H54 (cell line): ENCODE results near the gene DET1.
"Not testable (repeated sequence)": the region's sequence is repeated elsewhere in the genome, so short reads cannot be mapped to it uniquely, and the experiment has no call there.

Experiments used
- DNase-seq: peaks from one replicate; pipeline ENCODE4 v3.0.0; 2011; ENCODE audit warnings: low spot score, mixed read lengths; ENCODE audit not compliant: insufficient read length
- FAIRE-seq: peaks from 3 replicates; lab custom pipeline; 2011; peaks lifted over from hg19 to GRCh38; lab: Jason Lieb, UNC
- POLR2A ChIP-seq: IDR thresholded peaks from 2 replicates; pipeline ENCODE4 v1.6.1; 2011; ENCODE audit warnings: low read depth, mild to moderate bottlenecking, low read length

The DET1 gene

DNA sequence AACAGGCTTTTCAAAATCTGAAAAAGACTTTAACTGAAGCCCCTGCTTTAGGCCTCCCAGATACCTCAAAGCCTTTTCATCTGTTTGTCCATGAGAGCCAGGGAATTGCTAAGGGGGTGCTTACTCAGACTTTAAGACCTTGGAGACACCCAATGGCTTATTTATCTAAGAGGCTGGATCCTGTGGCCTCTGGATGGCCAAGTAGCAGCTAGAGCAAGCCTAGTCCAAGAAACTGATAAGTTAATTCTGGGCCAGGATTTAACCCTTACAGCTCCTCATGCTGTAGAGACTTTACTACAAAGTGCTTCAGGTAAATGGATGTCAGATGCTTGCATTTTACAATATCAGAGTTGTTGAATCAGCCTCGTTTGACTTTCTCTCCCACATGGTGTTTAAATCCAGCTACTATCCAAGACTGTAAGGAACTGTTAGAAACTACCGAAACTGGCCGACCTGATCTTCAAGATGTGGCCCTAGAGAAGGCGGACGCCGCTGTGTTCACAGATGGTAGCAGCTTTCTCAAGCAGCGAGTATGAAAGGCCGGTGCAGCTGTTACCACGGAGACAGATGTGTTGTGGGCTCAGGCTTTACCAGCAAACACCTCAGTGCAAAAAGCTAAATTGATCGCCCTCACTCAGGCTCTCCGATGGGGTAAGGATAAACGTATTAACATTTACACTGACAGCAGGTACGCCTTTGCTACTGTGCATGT, 3.3 kb downstream of the DET1 start:
- no peak for FAIRE-seq
- no peak for TF ChIP-seq POLR2A
- DNase-seq, result no peak

- DNase-seq (no peak), FAIRE-seq (no peak)
- no peak for TF ChIP-seq POLR2A
Measured at GRCh38 chr15:88542342-88542733, 4.1 kb downstream of the DET1 start.

DNA sequence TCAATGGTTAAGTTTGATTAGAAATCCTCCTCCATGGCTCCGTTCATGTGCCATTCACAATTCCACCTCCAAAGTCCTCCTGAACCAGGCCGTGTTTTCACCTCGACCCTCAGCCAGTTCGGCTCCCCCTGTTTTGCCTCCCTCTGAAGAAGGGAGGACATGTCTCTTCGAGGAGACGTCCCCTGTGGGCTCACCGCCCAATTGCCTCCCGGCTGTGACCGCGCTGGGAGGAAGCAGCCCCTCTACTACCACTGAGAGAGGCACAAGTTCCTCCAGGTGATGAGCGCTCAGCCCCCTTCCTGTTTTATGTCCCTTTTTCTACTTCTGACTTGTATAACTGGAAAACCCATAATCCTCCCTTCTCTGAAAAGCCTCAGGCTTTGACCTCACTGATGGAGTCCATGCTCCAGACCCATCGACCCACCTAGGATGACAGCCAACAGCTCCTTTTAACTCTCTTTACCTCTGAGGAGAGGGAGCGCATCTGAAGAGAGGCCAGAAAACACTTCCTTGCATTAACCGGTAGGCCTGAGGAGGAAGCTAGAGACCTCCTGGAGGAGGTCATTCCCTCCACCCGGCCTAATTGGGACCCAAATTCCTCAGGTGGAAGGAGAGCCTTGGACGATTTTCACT, 4.7 kb downstream of the DET1 start:
- FAIRE-seq (no peak), DNase-seq (no peak)
- TF ChIP-seq POLR2A, result no peak

GRCh38 chr15:88541111-88541510, 5.4 kb downstream of the DET1 start:
- not testable (repeated sequence) for FAIRE-seq, DNase-seq

- DNase-seq, FAIRE-seq: not testable (repeated sequence)
Measured at GRCh38 chr15:88540350-88540749, 6.1 kb downstream of the DET1 start.

DNA sequence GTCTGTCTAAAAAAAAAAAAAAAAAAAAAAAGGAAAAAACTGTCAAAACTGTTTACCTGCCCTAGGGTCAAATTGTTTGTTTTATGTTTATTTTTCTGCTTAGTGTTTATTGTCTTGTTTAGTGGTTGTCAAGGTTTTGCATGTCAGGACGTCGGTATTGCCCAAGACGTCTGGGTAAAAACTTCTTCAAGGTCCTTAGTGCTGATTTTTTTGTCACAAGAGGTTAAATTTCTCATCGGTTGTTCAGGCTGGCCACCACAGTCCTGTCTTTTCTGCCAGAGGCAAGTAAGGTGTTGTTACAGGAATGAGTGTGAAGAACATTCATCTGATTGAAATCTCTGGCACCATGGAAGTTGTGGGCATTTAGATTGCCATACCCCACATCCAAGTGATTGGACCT, 7.0 kb downstream of the DET1 start:
- FAIRE-seq, result no peak
- no peak for DNase-seq
- TF ChIP-seq POLR2A, result no peak

DNA sequence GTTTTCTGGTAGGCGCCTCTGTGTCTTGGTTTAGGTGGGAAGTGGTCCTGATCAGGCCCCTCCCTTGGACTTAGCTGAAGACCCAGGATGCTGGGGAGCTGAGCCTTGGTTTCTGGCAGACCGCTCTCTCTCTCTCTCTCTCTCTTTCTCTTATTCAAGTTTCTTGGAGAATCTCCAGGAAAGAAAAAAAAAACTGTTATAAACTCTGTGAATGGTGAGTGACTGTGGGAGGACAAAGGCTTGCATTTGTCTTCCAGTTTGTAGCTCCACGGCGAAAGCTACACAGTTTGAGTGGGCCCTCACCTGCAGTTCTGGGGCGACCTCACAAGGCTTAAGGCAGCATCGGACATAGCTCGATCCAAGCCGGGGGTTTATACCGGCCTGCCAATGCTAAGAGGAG, 7.5 kb downstream of the DET1 start:
- no peak for FAIRE-seq

DNA sequence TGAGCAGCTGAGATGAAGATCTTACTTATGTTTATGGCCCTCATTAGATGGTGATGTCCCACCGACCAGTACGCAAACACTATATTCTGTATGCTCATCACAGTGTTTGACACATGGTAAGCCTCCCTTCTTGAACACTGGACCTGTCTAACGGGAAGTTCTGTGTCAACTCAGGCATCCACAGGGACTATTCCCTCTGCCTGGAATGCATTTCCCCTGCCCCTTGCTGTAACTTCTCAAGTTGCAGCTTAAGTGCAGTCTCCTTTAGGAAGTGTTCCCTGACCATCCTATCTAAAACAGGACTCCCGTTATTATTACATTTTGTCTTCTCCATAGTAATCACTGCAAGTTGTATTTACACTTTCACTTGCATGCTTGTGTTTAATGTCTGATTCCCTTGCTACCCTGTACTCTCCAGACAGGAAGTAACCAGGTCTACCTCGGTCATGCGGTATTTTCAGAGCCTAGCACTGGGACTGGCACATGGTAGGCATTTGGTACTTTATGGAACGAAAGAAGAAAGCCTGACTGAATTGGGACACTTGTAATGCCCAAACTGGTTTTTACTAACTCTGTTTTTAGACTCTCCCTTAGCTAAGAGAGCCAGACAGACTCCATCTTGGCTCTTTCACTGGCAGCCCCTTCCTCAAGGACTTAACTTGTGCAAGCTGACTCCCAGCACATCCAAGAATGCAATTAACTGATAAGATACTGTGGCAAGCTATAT, 8.7 kb downstream of the DET1 start:
- FAIRE-seq (no peak), DNase-seq (no peak)
- no peak for TF ChIP-seq POLR2A

More for the DNA sequence above, 7.5 kb downstream of the DET1 start:
- no peak for DNase-seq
- TF ChIP-seq POLR2A, result no peak

- FAIRE-seq (no peak), DNase-seq (no peak)
- no peak for TF ChIP-seq POLR2A
Measured at GRCh38 chr15:88535607-88536313, 10.7 kb downstream of the DET1 start.

GRCh38 chr15:88535100-88535499, 11.4 kb downstream of the DET1 start:
- DNase-seq (no peak), FAIRE-seq (no peak)
- TF ChIP-seq POLR2A, result no peak

DNA sequence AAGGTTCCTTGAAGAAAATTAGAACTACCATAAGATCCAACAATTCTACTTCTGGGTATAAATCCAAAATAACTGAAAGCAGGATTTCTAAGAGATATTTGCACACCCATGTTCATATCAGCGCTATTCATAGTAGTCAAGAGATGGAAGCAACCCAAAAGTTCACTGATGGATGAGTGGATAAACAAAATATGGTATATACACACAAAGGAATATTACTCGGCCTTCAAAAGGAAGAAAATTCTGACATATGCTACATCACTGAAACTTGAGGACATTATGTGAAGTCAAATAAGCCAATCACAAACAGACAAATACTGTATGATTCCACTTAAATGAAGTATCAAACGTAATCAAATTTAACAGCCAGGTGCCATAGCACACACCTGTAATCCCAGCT, 13.1 kb downstream of the DET1 start:
- DNase-seq (no peak), FAIRE-seq (no peak)
- TF ChIP-seq POLR2A, result no peak

DNA sequence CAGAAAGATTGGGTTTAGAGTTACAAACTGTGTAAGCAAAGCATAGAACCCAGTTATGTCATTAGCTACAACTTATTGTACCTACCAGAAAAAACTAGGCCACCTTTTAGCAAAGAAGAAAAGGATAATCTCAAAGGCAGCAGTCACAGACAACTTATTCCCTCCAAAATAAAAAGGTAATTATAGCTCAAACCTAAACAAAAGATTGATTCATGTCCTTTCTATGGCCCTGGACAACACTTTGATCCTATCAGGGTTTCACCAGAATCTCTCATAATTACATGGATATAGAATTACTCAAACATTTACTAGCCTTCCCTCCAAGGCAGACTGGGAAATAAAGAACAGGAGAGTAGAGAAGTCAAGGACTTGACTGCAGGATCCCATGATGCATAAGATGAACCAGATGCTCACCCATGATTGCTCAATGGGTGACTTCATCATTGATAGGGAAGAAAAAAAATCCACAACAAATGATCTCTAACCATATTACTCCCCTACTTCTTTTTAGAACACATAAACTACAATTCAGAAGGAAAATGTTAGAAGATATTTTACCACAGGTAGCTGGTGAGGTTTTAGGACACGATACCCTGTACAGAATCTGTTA, 17.4 kb downstream of the DET1 start:
- no peak for TF ChIP-seq POLR2A
- FAIRE-seq (no peak), DNase-seq (no peak)

DNA sequence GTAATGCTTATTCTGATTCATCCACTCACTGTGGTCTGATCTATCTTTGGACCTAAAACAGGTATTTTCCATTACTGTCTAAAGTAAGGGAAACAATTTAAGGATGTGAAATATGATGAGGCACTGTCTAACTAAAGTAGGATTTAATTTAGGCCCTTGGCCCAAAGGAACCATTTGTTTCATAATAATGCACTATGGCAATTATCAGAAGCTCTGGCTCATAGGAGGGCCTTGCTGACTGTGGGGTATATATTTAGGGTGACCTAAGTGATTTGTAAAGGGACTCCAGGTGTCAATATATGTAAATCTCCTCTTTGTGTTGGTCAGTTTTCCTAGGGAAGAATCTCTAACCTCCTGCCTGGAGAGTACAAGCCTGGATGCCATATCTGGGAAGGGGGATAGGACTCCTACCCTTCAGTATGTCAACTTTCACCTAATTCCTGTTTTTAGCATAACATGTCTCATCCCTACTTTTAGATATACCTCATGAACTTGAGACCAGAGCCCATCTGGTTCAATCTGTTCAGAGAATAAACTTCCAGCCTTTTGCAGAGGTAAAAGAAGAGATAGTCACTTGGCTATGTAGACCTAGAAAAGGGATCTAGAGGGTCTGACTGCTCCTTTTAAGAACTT, 20.1 kb downstream of the DET1 start:
- FAIRE-seq (no peak), DNase-seq (no peak)
- TF ChIP-seq POLR2A, result no peak
